ENCODE data around the gene LTB4R2.

GRCh38 chr14:24323341-24323740, 13.4 kb downstream of the LTB4R2 start:
- TF ChIP-seq CTCF (IDR thresholded peaks at IDR 0.05) (no peak), POLR2A (IDR thresholded peaks at IDR 0.05) (no peak)

All from right lobe of liver (tissue), 4 donors.